Lung (tissue), 12 donors: ENCODE results near the gene GRIN3B. TPM values are rescaled to one million over a fixed set of nuclear protein-coding genes. Genes with fewer than 3 reads are reported as not detected.
"Not testable (repeated sequence)": the region's sequence is repeated elsewhere in the genome, so short reads cannot be mapped to it uniquely, and the experiment has no call there.

Experiments used
- ATAC-seq: fragments of 200-7000 bp; cut with Tn5 transposase; one replicate; pipeline ENCODE4 v1.9.1; 2020; ENCODE audit warnings: moderate number of reproducible peaks; ENCODE audit not compliant: insufficient read depth, low FRiP score
- DNase-seq, 3 donors: peaks; one replicate each; pipeline ENCODE4 v3.0.0-alpha.2; 2013 to 2017
- H3K27ac ChIP-seq, 2 donors: one replicate each; pipeline ENCODE4 v1.5.1; 2013; ENCODE audit warnings: mild to moderate bottlenecking in 2 of 2, moderate library complexity in 2 of 2, control low read depth in 1 of 2, inconsistent platforms in 1 of 2, low read depth in 1 of 2, low read length in 1 of 2
- H3K27me3 ChIP-seq, 3 donors: one replicate each; pipeline ENCODE4 v1.5.1; 2013; ENCODE audit warnings: low read length in 2 of 3; ENCODE audit not compliant: control insufficient read depth in 3 of 3, insufficient read depth in 3 of 3
- H3K36me3 ChIP-seq, 4 donors: one replicate each; pipeline ENCODE4 v1.5.1; 2013; ENCODE audit warnings: low read length in 4 of 4, mild to moderate bottlenecking in 1 of 4, moderate library complexity in 1 of 4; ENCODE audit not compliant: control insufficient read depth in 4 of 4, insufficient read depth in 4 of 4
- H3K4me1 ChIP-seq, 5 donors: one replicate each; pipeline ENCODE4 v1.5.1; 2013; ENCODE audit warnings: low read length in 5 of 5, mild to moderate bottlenecking in 2 of 5, moderate library complexity in 1 of 5; ENCODE audit not compliant: control insufficient read depth in 5 of 5, insufficient read depth in 5 of 5
- H3K4me3 ChIP-seq: one replicate; pipeline ENCODE4 v1.5.1; 2013; ENCODE audit warnings: mild to moderate bottlenecking, control low read depth, moderate library complexity
- H3K9ac ChIP-seq, 2 donors: one replicate each; pipeline ENCODE4 v1.5.1; 2013; ENCODE audit warnings: low read length in 2 of 2, control low read depth in 1 of 2; ENCODE audit not compliant: insufficient read depth in 1 of 2
- H3K9me3 ChIP-seq, 4 donors: one replicate each; pipeline ENCODE4 v1.5.1; 2013; ENCODE audit warnings: low read length in 3 of 4, mild to moderate bottlenecking in 1 of 4, moderate library complexity in 1 of 4; ENCODE audit not compliant: control insufficient read depth in 4 of 4, insufficient read depth in 3 of 4
- CTCF ChIP-seq: IDR thresholded peaks from 2 replicates; pipeline ENCODE4 v1.5.1; 2012; ENCODE audit warnings: mild to moderate bottlenecking; ENCODE audit errors: control extremely low read depth, extremely low read depth
- WGBS, 2 donors: extraction: QIAGEN DNeasy Blood & Tissue Kit; methylation state at CpG; one replicate each; pipeline ENCODE4 v1.1.7; 2013; 5-methylcytosine and 5-hydroxymethylcytosine counted together
- polyA plus RNA-seq, 2 donors: library from polyadenylated mRNA; stranded (reverse); fragments of 200-250 nt; gene quantifications; one replicate each; pipeline ENCODE4 v1.2.1, GENCODE V29; 2013
- total RNA-seq, 2 donors: library from RNA; depleted of rRNA in 1 of 2; stranded (reverse); fragments of >200 nt in 1 of 2; gene quantifications; one replicate each; pipeline ENCODE4 v1.2.1, GENCODE V29; 2014 to 2021
- donor health status: control.
- donor health status: control.
- donor health status: Bipolar disorder and iron deficiency.
- donor health status: healthy.
- donor health status: DM: yes; HTN: yes; CAD: no.

The GRIN3B gene
- total and polyA plus RNA-seq, 4 donors, result 1.3 to 11.6 (median 2.4) TPM

GRCh38 chr19:955803-956765 is 44.1 kb upstream of the GRIN3B start:
- peaks cover 0 to 3% (median under 1%) of the 10 kb centered on the region in 4 donors for H3K36me3 ChIP-seq
- H3K4me3 ChIP-seq, result no peak overlapping the region
- DNase-seq (peak in 2 of 3 donors; percentile 50 to 61), ATAC-seq (no peak)
- peaks cover 0 to 44% (median 10%) of the 10 kb centered on the region in 5 donors for H3K4me1 ChIP-seq
- no peaks in the 10 kb centered on the region for H3K27me3 ChIP-seq
- H3K27ac ChIP-seq, result no peak overlapping the region
- WGBS, 2 donors, result 84 to 90% methylated on average over 55 of the region's 55 CpGs
- no peaks in the 10 kb centered on the region for H3K9me3 ChIP-seq
- H3K9ac ChIP-seq, result peak overlapping the region in 1 of 2 donors; percentile 25
- TF ChIP-seq CTCF, result no peak

GRCh38 chr19:956766-957440 is 43.3 kb upstream of the GRIN3B start:
- DNase-seq, result peak; percentile 69 to 78 (median 73)
- Histone ChIP-seq H3K27ac (no peak overlapping the region), H3K27me3 (no peaks in the 10 kb centered on the region), H3K9ac (peak overlapping the region in 1 of 2 donors; percentile 25), H3K4me3 (no peak overlapping the region), H3K9me3 (no peaks in the 10 kb centered on the region), H3K36me3 (peaks cover 0 to 3% (median under 1%) of the 10 kb centered on the region in 4 donors), H3K4me1 (peaks cover 0 to 48% (median 13%) of the 10 kb centered on the region in 5 donors)
- TF ChIP-seq CTCF, result no peak
- WGBS, 2 donors, result 68 to 75% methylated on average over 27 of the region's 27 CpGs
- no peak for ATAC-seq

GRCh38 chr19:957578-957977 is 42.6 kb upstream of the GRIN3B start:
- not testable (repeated sequence) for H3K27ac ChIP-seq, H3K9me3 ChIP-seq, H3K4me3 ChIP-seq, DNase-seq, H3K36me3 ChIP-seq, ATAC-seq, H3K9ac ChIP-seq, H3K27me3 ChIP-seq
- peaks cover 0 to 48% (median 13%) of the 10 kb centered on the region in 5 donors for H3K4me1 ChIP-seq
- WGBS, 2 donors, result 96% methylated on average over 9 of the region's 9 CpGs
